Endothelial cell of umbilical vein (primary cell): ENCODE measurements around the gene ITGB1. TPM values are rescaled to one million over a fixed set of nuclear protein-coding genes. Genes with fewer than 3 reads are reported as not detected.

Experiments
- BruUV-seq: library from RNA; stranded (reverse); fragments of 400-500 nt; replicated peaks from 2 replicates; lab custom pipeline; 2021; lab: Mats Ljungman, UMichigan
- CTCF ChIA-PET: fragments of 300-600, 350-600 bp; sonication (Branson Sonifier 250); formaldehyde crosslinking; loops from one replicate; lab custom pipeline; 2021; ENCODE audit warnings: antibody characterized with exemption, inconsistent platforms; lab: Charles Lee
- POLR2A ChIA-PET: fragments of 300-600, 350-600 bp; sonication (Branson Sonifier 250); formaldehyde crosslinking; loops from one replicate; lab custom pipeline; 2021; ENCODE audit warnings: antibody characterized with exemption, inconsistent platforms; lab: Charles Lee
- DNase-seq: peaks from one replicate; pipeline ENCODE4 v3.0.0-alpha.2; 2011; ENCODE audit warnings: low read depth, low spot score
- FAIRE-seq: peaks from 2 replicates; lab custom pipeline; 2011; peaks lifted over from hg19 to GRCh38; lab: Jason Lieb, UNC
- H2AFZ ChIP-seq: 2 replicates; pipeline ENCODE4 v1.6.0; 2012; ENCODE audit warnings: low read depth, low read length, control low read depth, inconsistent platforms
- H3K27ac ChIP-seq: 2 replicates; pipeline ENCODE4 v1.5.1; 2011; ENCODE audit warnings: low read depth, mild to moderate bottlenecking, control low read depth, low read length, moderate library complexity; ENCODE audit not compliant: insufficient read depth
- H3K27me3 ChIP-seq, 2 experiments: 2 replicates each; pipeline versions ENCODE4 v1.6.0 to v1.6.1; 2011; ENCODE audit warnings: low read length in 2 of 2, mixed read lengths in 1 of 2; ENCODE audit not compliant: control insufficient read depth in 2 of 2, insufficient read depth in 2 of 2
- H3K36me3 ChIP-seq, 2 experiments: 2 replicates in 1 of 2; 3 replicates in 1 of 2; pipeline ENCODE4 v1.5.1; 2011; ENCODE audit warnings: low read length in 2 of 2, mild to moderate bottlenecking in 1 of 2, moderate library complexity in 1 of 2; ENCODE audit not compliant: control insufficient read depth in 2 of 2, insufficient read depth in 2 of 2; ENCODE audit errors: extremely low read depth in 1 of 2
- H3K4me1 ChIP-seq: 3 replicates; pipeline ENCODE4 v1.5.1; 2011; ENCODE audit warnings: mild to moderate bottlenecking, low read length; ENCODE audit not compliant: control insufficient read depth, insufficient read depth; ENCODE audit errors: extremely low read depth
- H3K4me2 ChIP-seq: 2 replicates; pipeline ENCODE4 v1.6.1; 2011; ENCODE audit warnings: low read length, control low read depth, mixed read lengths; ENCODE audit not compliant: insufficient read depth
- H3K4me3 ChIP-seq, 3 experiments: fragments of 200-600 bp in 1 of 3; sonication (generic), shearing (Covaris generic) in 1 of 3; replicated peaks in 1 of 3; 2 replicates each; pipeline ENCODE4 v1.5.1; 2011 to 2016; ENCODE audit warnings: control low read depth in 3 of 3, low read length in 3 of 3, mild to moderate bottlenecking in 2 of 3, inconsistent platforms in 1 of 3, low read depth in 1 of 3, moderate library complexity in 1 of 3; ENCODE audit not compliant: insufficient read depth in 1 of 3
- H3K79me2 ChIP-seq: 2 replicates; pipeline ENCODE4 v1.6.0; 2012; ENCODE audit warnings: low read length, inconsistent platforms; ENCODE audit not compliant: control insufficient read depth, insufficient read depth
- H3K9ac ChIP-seq: replicated peaks from 2 replicates; pipeline ENCODE3; 2011; ENCODE audit warnings: low read length, control low read depth; ENCODE audit not compliant: insufficient read depth; ENCODE audit errors: extremely low read depth
- H3K9me1 ChIP-seq: replicated peaks from 3 replicates; pipeline ENCODE4 v1.6.0; 2011; ENCODE audit warnings: mild to moderate bottlenecking, low read length; ENCODE audit not compliant: control insufficient read depth, insufficient read depth; ENCODE audit errors: extremely low read depth
- H3K9me3 ChIP-seq: replicated peaks from 2 replicates; pipeline ENCODE4 v1.5.1; 2012; ENCODE audit warnings: low read length, inconsistent platforms; ENCODE audit not compliant: control insufficient read depth, insufficient read depth
- H4K20me1 ChIP-seq: replicated peaks from 2 replicates; pipeline ENCODE3; 2011; ENCODE audit warnings: mild to moderate bottlenecking, low read length; ENCODE audit not compliant: control insufficient read depth, insufficient read depth; ENCODE audit errors: extremely low read depth
- EZH2 ChIP-seq: IDR thresholded peaks from 2 replicates; pipeline ENCODE4 v1.6.1; 2012; ENCODE audit warnings: borderline replicate concordance, low read depth, mild to moderate bottlenecking, moderate library complexity, low read length, inconsistent platforms; ENCODE audit not compliant: severe bottlenecking
- FOS ChIP-seq: IDR thresholded peaks from 2 replicates; pipeline ENCODE4 v1.6.1; 2011; ENCODE audit warnings: mild to moderate bottlenecking, low read length, moderate library complexity, borderline replicate concordance; ENCODE audit not compliant: insufficient read depth
- GATA2 ChIP-seq: IDR thresholded peaks from 2 replicates; pipeline ENCODE4 v1.7.0; 2011; ENCODE audit warnings: low read depth, mild to moderate bottlenecking, moderate library complexity, mixed read lengths, low read length; ENCODE audit not compliant: insufficient read length, insufficient read depth
- JUN ChIP-seq: IDR thresholded peaks from 2 replicates; pipeline ENCODE4 v1.6.1; 2011; ENCODE audit warnings: borderline replicate concordance, low read depth; ENCODE audit not compliant: insufficient read length, insufficient read depth
- MAX ChIP-seq: IDR thresholded peaks from 2 replicates; pipeline ENCODE4 v1.6.1; 2011; ENCODE audit not compliant: insufficient read depth, insufficient read length
- MYC ChIP-seq: IDR thresholded peaks from one replicate; pipeline ENCODE4 v1.6.1; 2011; ENCODE audit warnings: mild to moderate bottlenecking, low read depth, low read length
- POLR2A ChIP-seq: IDR thresholded peaks from 2 replicates; pipeline ENCODE4 v1.6.1; 2012; ENCODE audit warnings: low read depth, mild to moderate bottlenecking, control low read depth, low read length
- POLR2AphosphoS5 ChIP-seq: IDR thresholded peaks from 2 replicates; pipeline ENCODE4 v1.6.1; 2012; ENCODE audit warnings: low read depth, mild to moderate bottlenecking, control low read depth, low read length, moderate library complexity; ENCODE audit not compliant: insufficient read depth
- dilution Hi-C: fragments of 300-500 bp; cut with MboI; formaldehyde crosslinking; loops from one replicate; pipeline ENCODE4 v1.15.0; 2019; ENCODE audit warnings: low sequenced_read_pairs; ENCODE audit not compliant: extremely low pct_ligation_motif_present
- intact Hi-C: fragments of 100-400 bp; cut with micrococcal nuclease; formaldehyde crosslinking; loops from one replicate; pipeline ENCODE4 v1.10.0; 2022
- polyA plus RNA-seq, 4 experiments: library from polyadenylated mRNA; depleted of rRNA in 3 of 4; stranded (reverse) in 3 of 4; unstranded in 1 of 4; fragments of >200 nt; gene quantifications; 2 replicates each; pipeline versions ENCODE4 v1.2.1 to v1.2.3, GENCODE V29; 2011 to 2012; ENCODE audit warnings: missing spikeins in 1 of 4
- total RNA-seq: library from RNA; stranded (reverse); gene quantifications from 2 replicates; pipeline ENCODE4 v1.2.3, GENCODE V29; 2021
- TF ChIP-seq, protein P1 (sequence below), 2 donors: IDR thresholded peaks; 1 replicate in 1 of 2; 2 replicates in 1 of 2; pipeline ENCODE4 v1.5.1; 2011; ENCODE audit warnings: low read length in 2 of 2, mild to moderate bottlenecking in 2 of 2, moderate library complexity in 2 of 2, control low read depth in 1 of 2, inconsistent platforms in 1 of 2, low read depth in 1 of 2; ENCODE audit not compliant: insufficient read depth in 1 of 2; ENCODE audit errors: extremely low read depth in 1 of 2

The ITGB1 gene
- total and polyA plus RNA-seq, 2 donors (not counting 3 experiments of a cell fraction or from before 2014, with no cell fraction given): 424 to 1,147 TPM

- Histone ChIP-seq H3K27me3 (no peaks in the 10 kb centered on the region), H3K9ac (peak overlapping the region; percentile 86), H3K27ac (peak overlapping the region; percentile 83), H3K4me3 (no peak overlapping the region), H3K4me2 (peak overlapping the region; percentile 80), H3K79me2 (no peaks in the 10 kb centered on the region), H2AFZ (no peak overlapping the region), H3K9me1 (no peaks in the 10 kb centered on the region), H4K20me1 (no peaks in the 10 kb centered on the region), H3K9me3 (no peaks in the 10 kb centered on the region), H3K36me3 (no peaks in the 10 kb centered on the region), H3K4me1 (peaks cover 15% of the 10 kb centered on the region)
- DNase-seq (no peak), FAIRE-seq (peak; percentile 21)
- TF ChIP-seq JUN: no peak
- intact Hi-C loops: loop anchor here (5.0 kb wide), 1 partner anchor 114 kb away; no protein-coding TSS in a partner anchor
- ChIA-PET POLR2A (interaction anchor here (1.0 kb wide), 1 partner anchor 87 kb away, joined by 3 read pairs; no protein-coding TSS in a partner anchor), CTCF (interaction anchor here (1.0 to 2.9 kb wide), 8 partner anchors 13 to 53 kb away, joined by 3 to 20 read pairs (median 4); no protein-coding TSS in a partner anchor)
- dilution Hi-C loops: no loop called here
- no TSS peak for BruUV-seq
Observed at GRCh38 chr10:33006342-33006887, 48.4 kb upstream of the ITGB1 start.

GRCh38 chr10:33005322-33006301, 47.6 kb upstream of the ITGB1 start:
- TSS peak; percentile 86 for BruUV-seq
- Histone ChIP-seq H3K9me1 (no peaks in the 10 kb centered on the region), H3K4me1 (peaks cover 15% of the 10 kb centered on the region), H3K27me3 (no peaks in the 10 kb centered on the region), H3K36me3 (no peaks in the 10 kb centered on the region), H4K20me1 (no peaks in the 10 kb centered on the region), H3K79me2 (no peaks in the 10 kb centered on the region), H3K9ac (peak overlapping the region; percentile 86), H3K4me2 (peak overlapping the region; percentile 80), H3K9me3 (no peaks in the 10 kb centered on the region), H3K27ac (peak overlapping the region; percentile 83), H3K4me3 (peak overlapping the region; percentile 25 to 64 (median 49)), H2AFZ (peak overlapping the region; percentile 68)
- POLR2A ChIA-PET: no interaction called here
- dilution Hi-C loops: no loop called here
- peak; percentile 82 for DNase-seq
- CTCF ChIA-PET: interaction anchor here (1.0 to 2.9 kb wide), 11 partner anchors 13 to 210 kb away, joined by 3 to 20 read pairs (median 3); no protein-coding TSS in a partner anchor
- peak; percentile 88 for FAIRE-seq
- TF ChIP-seq, protein P1, sequence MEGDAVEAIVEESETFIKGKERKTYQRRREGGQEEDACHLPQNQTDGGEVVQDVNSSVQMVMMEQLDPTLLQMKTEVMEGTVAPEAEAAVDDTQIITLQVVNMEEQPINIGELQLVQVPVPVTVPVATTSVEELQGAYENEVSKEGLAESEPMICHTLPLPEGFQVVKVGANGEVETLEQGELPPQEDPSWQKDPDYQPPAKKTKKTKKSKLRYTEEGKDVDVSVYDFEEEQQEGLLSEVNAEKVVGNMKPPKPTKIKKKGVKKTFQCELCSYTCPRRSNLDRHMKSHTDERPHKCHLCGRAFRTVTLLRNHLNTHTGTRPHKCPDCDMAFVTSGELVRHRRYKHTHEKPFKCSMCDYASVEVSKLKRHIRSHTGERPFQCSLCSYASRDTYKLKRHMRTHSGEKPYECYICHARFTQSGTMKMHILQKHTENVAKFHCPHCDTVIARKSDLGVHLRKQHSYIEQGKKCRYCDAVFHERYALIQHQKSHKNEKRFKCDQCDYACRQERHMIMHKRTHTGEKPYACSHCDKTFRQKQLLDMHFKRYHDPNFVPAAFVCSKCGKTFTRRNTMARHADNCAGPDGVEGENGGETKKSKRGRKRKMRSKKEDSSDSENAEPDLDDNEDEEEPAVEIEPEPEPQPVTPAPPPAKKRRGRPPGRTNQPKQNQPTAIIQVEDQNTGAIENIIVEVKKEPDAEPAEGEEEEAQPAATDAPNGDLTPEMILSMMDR (IDR thresholded peaks at IDR 0.05; ENCODE audit: extremely low read depth in 1 of 2, insufficient read depth in 1 of 2, low read depth in 1 of 2, low read length in 2 of 2): no peak
- TF ChIP-seq GATA2: peak; percentile 16
- TF ChIP-seq MYC: peak; percentile 70
- TF ChIP-seq POLR2A: peak; percentile 27
- peak; percentile 30 for TF ChIP-seq MAX
- TF ChIP-seq POLR2AphosphoS5: peak; percentile 35
- TF ChIP-seq EZH2: no peak
- TF ChIP-seq JUN: peak; percentile 63
- TF ChIP-seq FOS: peak; percentile 92
- intact Hi-C loops: loop anchor here (1.0 to 5.0 kb wide), 4 partner anchors 25 to 113 kb away; partner anchors contain the start of gene ITGB1
